K562 (cell line): ENCODE results near the gene CMIP.

ENCODE experiments used
- ADNP ChIP-seq: fragments of 200-800 bp; sonication (Bioruptor generic); IDR thresholded peaks from 2 replicates; pipeline ENCODE4 v1.6.1; 2016; ENCODE audit warnings: missing genetic modification characterization, missing compliant biosample characterization
- BCOR ChIP-seq: fragments of 450-650 bp; IDR thresholded peaks from 2 replicates; pipeline ENCODE4 v1.6.1; 2016
- CBFA2T3 ChIP-seq: fragments of 450-650 bp; IDR thresholded peaks from 2 replicates; pipeline ENCODE4 v1.6.1; 2017
- CBX5 ChIP-seq: IDR thresholded peaks from 2 replicates; pipeline ENCODE4 v1.6.1; 2014; ENCODE audit warnings: low read depth, borderline replicate concordance
- CHD4 ChIP-seq: fragments of 200-600 bp; sonication (generic); IDR thresholded peaks from 3 replicates; pipeline ENCODE4 v1.6.1; 2012; ENCODE audit warnings: low read depth, mild to moderate bottlenecking, mixed read lengths, low read length, inconsistent platforms; ENCODE audit not compliant: insufficient read depth, insufficient replicate concordance, poor library complexity, severe bottlenecking
- ESRRB ChIP-seq: fragments of 250-450 bp; sonication (Bioruptor Pico); IDR thresholded peaks from 2 replicates; pipeline ENCODE4 v1.5.0; 2020; ENCODE audit warnings: mild to moderate bottlenecking, moderate library complexity, borderline replicate concordance
- EZH2 ChIP-seq: IDR thresholded peaks from 2 replicates; pipeline ENCODE4 v1.6.1; 2012; ENCODE audit warnings: low read depth, mild to moderate bottlenecking, inconsistent platforms, low read length, borderline replicate concordance
- FIP1L1 ChIP-seq: fragments of 200-400 bp; formaldehyde crosslinking; IDR thresholded peaks from 2 replicates; pipeline ENCODE4 v1.6.1; 2018; ENCODE audit warnings: mild to moderate bottlenecking, low read depth, low read length; ENCODE audit not compliant: poor library complexity, severe bottlenecking
- NFE2 ChIP-seq: IDR thresholded peaks from 2 replicates; pipeline ENCODE4 v1.6.1; 2014; ENCODE audit warnings: antibody characterized with exemption, low read depth
- ZNF444 ChIP-seq: fragments of 250-450 bp; sonication (Bioruptor Pico); IDR thresholded peaks from 2 replicates; pipeline ENCODE4 v1.4.0; 2020; ENCODE audit warnings: mild to moderate bottlenecking, moderate library complexity
- TF ChIP-seq, protein P1 (sequence below), 3 experiments: IDR thresholded peaks in 2 of 3; conservative IDR thresholded peaks in 1 of 3; 2 replicates each; pipeline ENCODE4 v1.5.1; 2011 to 2012; ENCODE audit warnings: low read length in 3 of 3, mild to moderate bottlenecking in 3 of 3, control low read depth in 2 of 3, improper control_type of control experiment in 1 of 3, inconsistent platforms in 1 of 3, low read depth in 1 of 3, mixed read lengths in 1 of 3, moderate library complexity in 1 of 3; ENCODE audit not compliant: insufficient read depth in 2 of 3
- TF ChIP-seq, protein P2 (sequence below): sonication (generic); formaldehyde crosslinking; IDR thresholded peaks from 2 replicates; pipeline ENCODE4 v1.9.0; 2022; ENCODE audit warnings: mild to moderate bottlenecking, missing genetic modification reagents

DNA sequence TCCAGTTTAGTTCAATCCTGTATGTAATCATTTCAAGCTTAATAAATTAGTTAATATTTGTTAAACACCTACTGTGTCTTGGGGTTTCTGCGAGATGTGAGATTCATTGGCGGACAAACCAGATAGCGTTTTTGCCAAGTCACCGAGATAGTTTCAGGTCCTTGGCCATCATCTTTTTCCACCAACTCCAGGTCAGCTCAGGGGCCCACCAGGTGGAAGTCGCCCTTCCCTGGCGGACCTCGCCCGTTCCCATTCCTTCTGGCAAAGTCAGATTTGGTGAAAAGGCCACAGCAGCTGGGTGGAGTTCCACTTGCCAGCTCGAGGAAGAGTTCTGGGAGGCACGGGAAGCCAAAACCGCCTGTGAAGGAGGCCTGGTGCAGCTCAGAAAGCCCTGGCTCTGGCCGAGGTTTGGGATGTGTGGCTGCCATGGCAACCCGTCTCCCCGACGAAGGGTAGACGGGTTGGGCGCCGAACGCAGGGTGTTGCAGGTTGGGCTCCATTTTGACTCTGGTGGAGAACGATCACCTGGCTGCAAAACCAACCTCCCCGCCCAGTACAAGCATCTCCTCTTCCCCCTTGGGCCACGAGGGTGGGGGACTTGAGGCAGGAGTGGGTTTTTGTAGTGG lies 39.5 kb downstream of the CMIP start:
- TF ChIP-seq BCOR = no peak
- no peak for TF ChIP-seq ZNF444 (CRISPR knock-in tag)
- TF ChIP-seq FIP1L1 = no peak
- peak; percentile 90 for TF ChIP-seq NFE2
- TF ChIP-seq EZH2 = no peak
- no peak for TF ChIP-seq ADNP (tag)
- no peak for TF ChIP-seq ESRRB
- TF ChIP-seq CBFA2T3 = no peak
- TF ChIP-seq CHD4 = no peak
- TF ChIP-seq, protein P1, sequence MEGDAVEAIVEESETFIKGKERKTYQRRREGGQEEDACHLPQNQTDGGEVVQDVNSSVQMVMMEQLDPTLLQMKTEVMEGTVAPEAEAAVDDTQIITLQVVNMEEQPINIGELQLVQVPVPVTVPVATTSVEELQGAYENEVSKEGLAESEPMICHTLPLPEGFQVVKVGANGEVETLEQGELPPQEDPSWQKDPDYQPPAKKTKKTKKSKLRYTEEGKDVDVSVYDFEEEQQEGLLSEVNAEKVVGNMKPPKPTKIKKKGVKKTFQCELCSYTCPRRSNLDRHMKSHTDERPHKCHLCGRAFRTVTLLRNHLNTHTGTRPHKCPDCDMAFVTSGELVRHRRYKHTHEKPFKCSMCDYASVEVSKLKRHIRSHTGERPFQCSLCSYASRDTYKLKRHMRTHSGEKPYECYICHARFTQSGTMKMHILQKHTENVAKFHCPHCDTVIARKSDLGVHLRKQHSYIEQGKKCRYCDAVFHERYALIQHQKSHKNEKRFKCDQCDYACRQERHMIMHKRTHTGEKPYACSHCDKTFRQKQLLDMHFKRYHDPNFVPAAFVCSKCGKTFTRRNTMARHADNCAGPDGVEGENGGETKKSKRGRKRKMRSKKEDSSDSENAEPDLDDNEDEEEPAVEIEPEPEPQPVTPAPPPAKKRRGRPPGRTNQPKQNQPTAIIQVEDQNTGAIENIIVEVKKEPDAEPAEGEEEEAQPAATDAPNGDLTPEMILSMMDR (IDR thresholded peaks at IDR 0.05 in 2 of 3, conservative IDR thresholded peaks at IDR 0.05 in 1 of 3; ENCODE audit: insufficient read depth in 2 of 3, low read depth in 1 of 3, low read length in 3 of 3) = no peak
- no peak for TF ChIP-seq CBX5
- TF ChIP-seq, protein P2, sequence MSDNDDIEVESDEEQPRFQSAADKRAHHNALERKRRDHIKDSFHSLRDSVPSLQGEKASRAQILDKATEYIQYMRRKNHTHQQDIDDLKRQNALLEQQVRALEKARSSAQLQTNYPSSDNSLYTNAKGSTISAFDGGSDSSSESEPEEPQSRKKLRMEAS = no peak
